Measurements from ENCODE around the gene RETSAT.

RETSAT gene

DNA sequence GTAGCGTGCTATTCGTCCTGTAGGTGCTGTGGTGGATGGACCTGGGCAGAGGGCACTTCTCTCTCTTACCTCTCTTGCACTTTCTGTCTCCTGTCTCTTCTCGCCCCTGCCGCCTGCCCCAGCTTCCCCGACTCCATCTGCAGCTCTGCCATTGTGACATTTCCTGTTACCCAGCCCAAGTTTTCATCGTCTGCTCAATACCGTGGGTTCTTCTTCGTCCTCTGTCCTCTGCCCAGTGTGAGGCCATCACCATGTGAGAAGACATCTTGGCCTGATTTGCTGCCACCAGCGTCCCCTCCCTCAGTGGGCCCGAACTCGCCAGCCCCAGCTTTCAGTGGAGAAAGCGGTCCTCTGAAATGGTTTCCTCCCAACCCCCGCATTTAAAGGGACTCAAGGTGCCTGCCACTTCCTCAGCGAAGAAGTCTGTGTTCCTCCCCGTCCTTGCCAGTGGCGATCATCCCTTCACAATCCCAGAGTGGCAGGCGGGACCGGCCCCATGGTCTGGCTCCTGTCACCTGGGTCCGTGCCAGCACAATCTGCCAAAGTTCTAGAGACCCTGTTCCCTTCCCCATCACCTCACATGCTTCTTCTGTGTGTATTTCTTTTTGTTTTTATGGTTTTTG lies 44.5 kb downstream of the RETSAT start:
- in situ Hi-C loops (cut with MboI; ENCODE audit: low sequenced_read_pairs), result loop anchor here (10.0 kb wide), 1 partner anchor 385 kb away; no protein-coding TSS in a partner anchor

DNA sequence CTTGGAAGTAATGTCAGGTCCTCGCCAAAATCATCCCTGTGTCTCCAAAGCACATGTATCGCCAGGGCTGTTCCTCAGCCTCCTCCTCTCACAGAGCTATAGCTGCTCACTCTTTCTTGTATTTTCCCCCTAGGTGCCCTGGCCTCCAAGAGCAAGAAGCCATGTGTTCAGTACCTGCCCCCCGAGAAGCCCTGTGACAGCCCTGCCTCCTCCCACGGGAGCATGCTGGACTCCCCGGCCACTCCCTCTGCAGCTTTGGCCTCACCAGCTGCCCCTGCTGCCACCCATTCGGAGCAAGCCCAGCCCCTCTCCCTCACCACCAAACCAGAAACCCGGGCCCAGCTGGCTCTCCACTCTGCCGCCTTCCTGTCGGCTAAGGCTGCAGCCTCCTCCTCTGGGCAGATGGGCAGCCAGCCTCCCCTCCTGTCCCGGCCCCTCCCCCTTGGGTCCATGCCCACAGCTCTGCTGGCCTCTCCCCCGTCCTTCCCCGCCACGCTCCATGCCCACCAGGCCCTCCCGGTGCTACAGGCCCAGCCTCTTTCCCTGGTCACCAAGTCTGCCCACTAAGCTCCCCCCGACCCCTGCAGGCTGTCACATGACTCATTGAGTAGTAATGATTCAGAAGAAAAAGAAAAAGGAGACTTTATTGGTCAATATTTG lies 45.3 kb downstream of the RETSAT start:
- in situ Hi-C loops (cut with MboI; ENCODE audit: low sequenced_read_pairs), result loop anchor here (10.0 kb wide), 1 partner anchor 384 kb away; no protein-coding TSS in a partner anchor

DNA sequence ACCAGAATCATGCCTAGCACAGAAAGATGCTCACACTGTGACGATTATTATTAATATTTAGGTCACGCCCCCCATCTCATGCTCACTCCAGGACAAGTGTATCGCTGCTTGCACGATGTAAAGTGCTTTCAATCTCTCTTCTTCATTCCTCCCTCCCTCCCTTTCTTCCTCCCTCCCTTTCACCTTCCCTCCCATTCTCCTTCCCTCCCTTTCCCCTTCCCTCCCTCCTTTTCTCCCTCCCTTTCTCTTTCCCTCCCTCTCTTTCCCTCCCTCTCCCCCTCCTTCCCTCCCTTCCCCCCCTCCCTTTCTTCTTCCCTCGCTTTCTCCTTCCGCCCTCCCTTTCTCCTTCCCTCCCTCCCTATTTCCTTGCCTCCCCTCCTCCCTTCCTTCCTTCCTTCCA lies 46.1 kb downstream of the RETSAT start:
- in situ Hi-C loops (cut with MboI; ENCODE audit: low sequenced_read_pairs), result loop anchor here (10.0 kb wide), 1 partner anchor 383 kb away; no protein-coding TSS in a partner anchor

DNA sequence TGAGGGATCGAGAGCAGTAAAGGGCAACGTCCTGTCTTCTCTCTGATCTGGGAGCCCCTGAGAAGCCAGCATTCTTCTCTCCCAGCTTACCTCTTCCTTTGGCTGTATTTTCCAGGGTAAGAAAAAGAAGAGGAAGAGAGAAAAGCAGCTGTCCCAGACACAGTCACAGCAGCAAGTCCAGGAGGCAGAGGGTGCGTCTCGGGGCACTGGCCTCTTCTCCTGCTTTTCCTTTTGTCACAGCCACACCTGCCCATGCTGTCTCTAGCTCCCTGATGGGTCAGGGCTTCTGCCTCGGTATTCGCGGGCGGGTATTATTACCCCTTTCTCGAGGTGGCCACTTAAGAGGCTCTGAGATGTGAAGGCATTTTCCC lies 46.8 kb downstream of the RETSAT start:
- in situ Hi-C loops (cut with MboI; ENCODE audit: low sequenced_read_pairs), result loop anchor here (10.0 kb wide), 1 partner anchor 383 kb away; no protein-coding TSS in a partner anchor

DNA sequence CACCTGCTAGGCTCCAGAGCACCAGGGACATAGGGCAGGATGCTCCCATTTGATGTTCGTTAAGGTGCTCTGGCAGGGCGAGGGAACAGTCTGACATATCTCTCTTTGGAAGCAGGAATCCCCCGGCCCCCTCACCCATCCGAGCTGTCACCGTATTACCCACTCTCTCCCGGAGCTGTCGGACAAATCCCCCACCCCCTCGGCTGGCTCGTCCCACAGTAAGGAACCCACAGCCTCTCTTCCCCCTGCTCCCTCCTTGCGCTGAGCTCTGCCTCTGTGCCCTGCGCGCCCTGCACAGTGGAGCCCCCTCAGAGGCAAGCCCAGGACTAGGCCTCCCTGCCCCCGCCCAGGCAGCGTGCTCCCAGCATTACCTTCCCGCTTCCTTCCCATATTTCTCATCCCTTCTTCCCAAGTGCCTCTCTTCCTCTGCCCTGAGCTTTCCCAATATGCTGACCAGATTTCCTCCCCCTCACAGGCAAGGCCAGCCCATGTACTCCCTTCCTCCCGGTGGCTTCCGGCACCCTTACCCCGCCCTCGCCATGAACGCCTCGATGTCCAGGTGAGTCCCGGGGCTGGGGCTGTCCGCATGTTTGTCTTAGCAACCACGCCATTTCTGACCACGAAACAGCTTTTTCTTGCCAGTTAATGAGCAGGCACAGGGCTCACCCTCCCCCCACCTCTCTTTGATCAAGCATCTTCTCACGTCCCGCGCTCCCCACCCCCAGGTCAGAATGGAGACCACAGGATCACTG lies 50.4 kb downstream of the RETSAT start:
- in situ Hi-C loops (cut with MboI; ENCODE audit: low sequenced_read_pairs), result loop anchor here (10.0 kb wide), 1 partner anchor 379 kb away; no protein-coding TSS in a partner anchor

DNA sequence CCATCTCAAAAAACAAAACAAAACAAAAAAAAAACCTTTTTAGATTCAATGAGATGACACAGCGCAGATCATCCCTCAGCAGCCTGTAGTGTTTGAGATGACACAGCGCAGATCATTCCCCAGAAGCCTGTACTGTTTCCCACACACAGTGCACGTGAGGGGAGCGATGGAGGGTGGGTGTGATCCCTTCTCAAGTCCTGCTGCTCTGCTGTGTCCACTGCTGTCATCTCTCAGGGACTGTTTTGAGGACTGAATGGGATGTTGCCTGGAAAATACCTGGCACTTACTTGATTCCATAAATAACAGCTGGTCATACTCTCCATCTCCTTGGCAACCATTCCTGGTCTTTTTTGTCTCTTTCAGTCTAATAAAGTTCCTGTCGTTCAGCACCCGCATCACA lies 52.2 kb downstream of the RETSAT start:
- in situ Hi-C loops (cut with MboI; ENCODE audit: low sequenced_read_pairs), result loop anchor here (10.0 kb wide), 1 partner anchor 377 kb away; no protein-coding TSS in a partner anchor
